Caki2 (cell line): ENCODE measurements around the gene PITPNB. TPM values are rescaled to one million over a fixed set of nuclear protein-coding genes. Genes with fewer than 3 reads are reported as not detected.

ENCODE experiments used
- DNase-seq: peaks from one replicate; pipeline ENCODE4 v3.0.0-alpha.2; 2015; ENCODE audit warnings: low read depth
- in situ Hi-C: cut with HindIII; loops from 2 replicates; pipeline ENCODE4 v1.10.0; 2016; ENCODE audit warnings: low sequenced_read_pairs, low pct_unique_long_range_greater_than_20kb, mixed read lengths
- total RNA-seq: library from RNA; depleted of rRNA; stranded (reverse); fragments of >200 nt; shearing (Covaris generic); gene quantifications from 2 replicates; pipeline ENCODE4 v1.2.3, GENCODE V29; 2014; ENCODE audit warnings: low replicate concordance

Gene PITPNB
- total RNA-seq, 1 experiment from 2014 or later, result 8.6 TPM

DNA sequence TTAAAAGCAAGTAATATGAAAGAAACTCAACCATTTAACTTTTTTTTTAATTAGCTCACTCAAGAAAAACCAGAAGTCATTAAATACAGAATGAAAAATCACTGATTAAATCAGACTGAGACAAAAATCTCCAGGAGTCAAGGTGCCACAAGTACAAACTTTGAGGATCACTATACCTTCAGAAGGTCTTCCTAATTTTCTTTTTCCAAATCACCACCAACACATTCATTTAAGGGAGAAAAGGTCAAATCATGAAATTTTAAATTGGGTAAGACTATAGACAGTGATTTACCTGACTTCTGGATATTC, 32.3 kb downstream of the PITPNB start:
- in situ Hi-C loops, result no loop called here
- DNase-seq, result no peak

DNA sequence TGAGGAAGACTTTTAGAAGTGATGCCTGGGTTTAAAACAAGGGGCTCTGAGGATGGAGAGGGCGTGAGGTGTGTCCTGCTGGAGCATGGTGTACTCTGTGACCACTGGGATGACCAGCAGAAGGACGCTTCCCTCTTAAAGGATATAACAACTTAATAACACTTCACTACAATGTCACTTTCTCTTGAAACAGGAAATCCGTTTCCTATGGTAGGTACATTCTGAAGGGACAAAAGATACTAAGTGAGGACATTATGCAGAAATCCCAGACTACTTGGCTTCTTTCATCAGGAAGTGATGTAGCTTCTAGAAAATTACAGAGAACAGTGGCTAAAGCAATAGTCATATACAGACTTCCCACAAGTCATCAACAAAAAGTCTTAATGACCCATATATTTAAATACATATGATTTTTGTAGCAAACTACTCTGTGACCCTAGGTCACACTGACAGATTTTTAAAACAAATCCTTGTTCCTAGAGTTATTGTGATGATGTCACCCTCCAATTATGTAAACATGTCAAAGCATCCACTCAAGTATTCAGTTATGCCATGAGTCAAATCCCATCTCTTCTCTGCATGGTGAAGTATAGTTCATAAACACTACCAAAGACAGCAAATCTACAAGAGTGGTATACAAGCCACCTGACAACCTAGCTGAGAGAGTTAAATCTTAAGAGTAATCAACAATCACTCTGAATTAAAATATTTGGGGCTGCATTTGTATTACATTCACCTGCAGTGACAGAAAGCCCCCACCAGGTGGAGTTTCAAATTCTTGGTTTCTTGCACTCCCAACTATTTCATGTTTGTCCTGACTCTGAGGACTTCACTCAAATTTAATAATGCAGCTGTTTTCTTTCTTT, 32.8 kb downstream of the PITPNB start:
- peak; percentile 55 for DNase-seq

DNA sequence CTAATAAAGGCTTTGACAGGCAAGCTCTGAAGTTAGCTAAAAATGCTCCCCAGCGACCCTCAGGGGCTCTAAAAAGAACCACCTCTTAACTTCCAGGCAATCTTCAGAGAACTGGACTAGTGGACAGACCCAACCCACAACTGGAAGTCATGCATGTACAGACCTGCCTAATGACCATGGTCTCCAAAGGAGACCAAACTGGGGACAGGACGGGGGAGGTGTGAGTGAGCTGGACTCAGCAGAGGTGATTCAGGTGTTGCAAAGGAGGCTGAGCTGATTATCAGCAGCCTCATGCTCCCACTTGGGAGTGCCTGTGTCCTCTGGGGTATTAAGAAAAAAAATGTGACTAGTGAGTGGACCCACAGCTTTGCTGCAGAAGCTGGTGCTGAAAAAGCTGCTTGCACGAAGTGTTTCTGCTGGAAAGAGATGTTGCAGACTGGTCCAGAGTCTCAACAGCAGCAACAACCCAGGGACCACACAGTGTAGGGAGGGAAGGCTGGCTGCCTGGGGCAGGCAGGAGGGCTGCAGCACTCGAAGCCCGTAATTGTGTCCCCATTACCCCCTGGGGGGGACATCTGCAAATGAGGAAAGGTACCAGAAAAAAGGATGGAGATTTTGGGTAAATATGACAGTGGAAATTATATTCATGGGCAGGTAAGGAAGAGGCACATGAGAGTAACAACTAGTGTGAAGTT, 35.3 kb downstream of the PITPNB start:
- in situ Hi-C loops, result no loop called here
- DNase-seq, result no peak

More for the DNA sequence above, 32.8 kb downstream of the PITPNB start:
- in situ Hi-C loops, result no loop called here

DNA sequence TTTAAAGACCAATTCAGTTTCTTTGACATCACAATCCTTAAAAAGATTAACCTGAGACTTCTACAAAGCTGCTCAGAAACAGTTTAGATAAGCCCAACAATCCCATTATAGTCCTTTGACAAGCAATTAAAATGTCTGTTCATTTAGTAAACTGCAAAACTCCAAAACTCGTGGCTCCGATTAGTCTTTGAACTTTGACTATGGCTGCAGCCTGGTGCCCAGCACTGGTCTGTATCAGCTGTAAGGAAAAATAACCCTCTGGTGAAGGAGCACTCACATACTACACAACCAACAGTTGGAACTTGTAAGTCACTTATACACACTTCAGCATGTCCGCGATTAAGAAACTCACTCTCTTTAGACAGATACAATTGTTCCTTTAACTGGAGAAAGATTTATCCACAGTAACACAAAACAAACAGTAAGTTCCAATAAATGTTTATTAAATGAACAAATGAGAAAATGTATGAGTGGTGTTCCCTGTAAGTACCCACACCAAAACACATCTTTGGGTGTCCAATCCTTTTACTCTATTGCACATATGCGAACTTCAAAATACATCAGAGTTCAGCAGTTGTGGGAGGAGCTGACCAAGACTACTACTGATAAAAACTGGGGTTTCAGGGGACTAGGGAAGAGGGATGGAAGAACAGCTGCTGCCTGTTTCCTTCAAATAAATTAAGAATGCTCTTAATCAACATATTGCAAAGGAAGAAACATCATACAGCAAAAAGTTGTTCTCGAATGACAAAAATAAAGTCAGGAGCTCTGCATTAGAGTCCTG, 36.4 kb downstream of the PITPNB start:
- no peak for DNase-seq
- in situ Hi-C loops, result no loop called here

DNA sequence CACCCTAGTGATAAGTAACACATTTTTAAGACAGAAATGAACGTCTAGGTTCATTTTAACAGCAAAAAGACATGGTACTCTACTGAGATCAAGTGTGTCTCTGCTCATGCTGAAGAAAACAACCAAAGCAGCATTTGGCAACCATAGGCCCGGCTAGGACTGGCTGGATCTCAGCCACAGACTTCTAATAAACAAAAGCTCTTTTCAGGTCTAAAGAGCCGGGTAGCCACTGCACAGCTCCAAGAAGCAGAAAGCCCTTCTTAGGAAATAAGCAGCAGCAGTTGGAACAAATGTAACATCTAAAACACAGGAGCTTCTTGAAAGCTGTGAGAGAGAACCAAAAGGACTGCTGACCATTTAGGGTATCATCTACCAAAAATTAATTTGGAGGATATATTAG, 37.6 kb downstream of the PITPNB start:
- DNase-seq, result no peak
- in situ Hi-C loops, result no loop called here

DNA sequence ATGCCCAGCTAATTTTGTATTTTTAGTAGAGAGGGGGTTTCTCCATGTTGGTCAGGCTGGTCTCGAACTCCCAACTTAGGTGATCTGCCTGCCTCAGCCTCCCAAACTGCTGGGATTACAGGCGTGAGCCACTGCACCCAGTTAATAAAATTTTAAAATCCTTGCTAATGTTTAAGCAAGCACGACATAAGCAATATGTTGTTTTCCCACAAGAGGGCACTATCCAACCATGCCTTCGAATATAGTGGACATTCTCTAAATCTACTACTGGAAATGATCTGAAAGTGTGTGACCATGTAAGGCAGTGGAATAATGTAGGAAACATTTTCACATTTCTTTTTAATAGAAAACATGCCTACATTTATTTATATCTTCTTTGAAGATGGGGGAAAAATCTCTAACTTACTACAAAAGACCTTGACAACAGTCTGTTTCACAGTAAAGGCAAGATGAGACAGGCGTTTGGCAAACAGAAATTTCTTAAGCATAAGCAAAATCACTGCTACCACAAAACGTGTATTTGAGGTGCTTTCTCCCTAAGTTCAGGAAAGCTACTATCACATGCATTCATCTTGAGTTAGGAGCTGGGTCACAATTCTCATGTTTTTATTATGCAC, 38.2 kb downstream of the PITPNB start:
- in situ Hi-C loops, result no loop called here
- peak; percentile 52 for DNase-seq

DNA sequence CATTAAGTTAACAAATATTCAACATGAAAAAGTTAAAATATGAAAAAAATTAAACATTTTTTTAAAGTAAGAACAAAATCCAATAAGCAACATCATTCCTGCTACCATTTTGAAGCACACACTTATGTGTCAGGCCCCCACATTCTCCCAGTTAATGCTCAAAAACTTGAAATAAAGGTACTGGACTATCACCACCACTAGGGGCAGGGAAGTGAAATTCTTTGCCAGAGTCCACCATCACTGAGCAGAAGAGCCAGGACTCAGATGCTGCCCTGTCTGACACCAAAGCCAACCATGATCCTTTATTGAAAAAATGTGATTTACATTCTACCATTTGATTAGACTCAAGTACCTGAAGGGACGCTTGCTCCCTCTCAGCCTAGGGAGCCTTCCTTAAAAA, 39.1 kb downstream of the PITPNB start:
- in situ Hi-C loops, result no loop called here
- DNase-seq, result peak; percentile 23

DNA sequence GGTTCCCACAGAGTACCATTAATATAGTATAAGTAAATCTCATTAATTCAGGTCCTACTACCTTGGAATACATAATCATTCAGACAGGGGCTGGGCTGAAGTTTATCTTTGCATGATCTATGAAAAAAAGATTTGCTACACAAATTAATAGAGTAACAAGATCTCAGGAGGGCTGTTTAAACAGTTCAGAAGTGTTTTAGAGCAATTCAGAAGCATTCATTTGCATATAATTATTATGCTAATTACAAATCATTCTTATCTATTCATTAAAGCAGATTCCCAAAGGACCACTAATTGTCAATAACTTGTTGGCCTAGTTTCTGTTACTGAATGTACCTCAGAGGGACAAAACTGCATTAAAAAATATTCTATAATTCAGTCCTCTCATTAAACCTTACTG, 40.5 kb downstream of the PITPNB start:
- in situ Hi-C loops, result no loop called here
- DNase-seq, result no peak

DNA sequence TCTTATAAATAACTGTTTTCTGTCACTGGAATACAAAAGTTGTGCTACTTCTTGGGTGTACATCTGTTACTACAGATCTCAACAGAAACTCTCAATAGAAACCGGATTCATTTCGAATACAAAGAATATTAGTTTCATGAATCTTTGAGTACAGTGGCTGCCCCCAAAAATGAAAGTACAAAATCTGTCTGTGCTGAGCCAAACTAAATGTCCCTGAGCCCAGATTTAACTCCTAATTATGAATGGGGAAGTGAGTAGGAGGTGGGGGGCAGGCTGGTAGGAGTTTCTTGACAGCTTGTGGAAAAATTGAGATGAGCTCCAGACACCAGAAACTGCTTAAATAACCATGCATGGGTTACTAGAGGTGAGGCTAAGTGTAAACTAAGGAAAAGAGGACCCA, 41.6 kb downstream of the PITPNB start:
- in situ Hi-C loops, result no loop called here
- DNase-seq, result no peak

DNA sequence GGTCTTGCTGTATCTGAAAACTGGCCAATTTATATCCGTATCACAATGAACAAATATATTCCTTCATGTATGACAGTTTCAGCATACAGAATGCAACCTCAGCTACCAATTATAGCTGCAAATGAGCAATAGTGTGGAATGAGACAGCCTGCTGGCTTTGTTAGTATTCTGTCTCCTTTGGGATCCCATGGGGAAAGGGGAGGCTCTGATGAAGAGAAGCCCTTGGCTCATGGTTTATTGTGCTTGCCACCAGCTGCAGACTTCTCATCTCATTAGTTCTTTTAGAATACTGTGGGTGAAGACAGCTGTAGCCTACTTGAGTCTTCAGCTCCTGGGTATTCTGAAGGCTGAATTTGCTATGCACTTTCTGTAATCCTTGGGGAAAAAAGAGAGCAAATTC, 42.4 kb downstream of the PITPNB start:
- DNase-seq, result no peak
- in situ Hi-C loops, result no loop called here

DNA sequence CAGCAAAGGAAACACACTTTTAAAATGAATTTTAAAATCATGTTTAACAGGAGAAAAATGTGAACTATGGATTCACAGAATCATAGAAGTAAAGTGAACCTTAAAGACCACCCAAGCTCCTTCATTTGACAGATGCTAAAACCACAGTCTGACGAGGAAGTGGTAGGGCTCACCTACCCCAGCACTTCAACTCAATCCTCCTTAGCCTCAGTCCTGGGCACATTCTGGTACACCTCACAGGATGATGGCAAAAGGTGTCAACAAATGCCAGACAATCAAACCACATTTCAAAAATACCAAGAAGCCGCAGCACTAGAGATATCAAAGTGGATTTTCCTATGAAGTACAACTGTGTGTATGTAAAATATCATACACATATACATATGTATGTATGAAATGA, 43.1 kb downstream of the PITPNB start:
- no peak for DNase-seq
- in situ Hi-C loops, result no loop called here

DNA sequence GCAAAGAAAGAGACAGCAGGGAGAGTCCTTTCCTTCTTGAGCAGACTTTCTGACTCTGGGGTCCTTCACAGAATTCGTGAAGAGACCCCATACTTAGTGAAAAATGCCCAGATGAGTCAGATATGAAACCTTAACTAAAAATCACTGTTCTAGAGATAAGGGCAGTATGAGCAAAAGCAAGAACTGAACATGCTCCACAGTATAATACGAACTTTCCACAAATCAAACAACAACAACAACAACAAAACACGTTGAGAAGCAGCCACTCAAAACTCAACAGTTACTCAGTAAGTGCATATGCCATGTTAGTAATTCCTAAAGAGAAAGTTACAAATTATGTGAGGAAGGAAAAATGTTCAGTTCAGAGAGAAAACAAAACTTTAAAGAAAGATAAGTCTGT, 44.3 kb downstream of the PITPNB start:
- no peak for DNase-seq
- in situ Hi-C loops, result no loop called here

DNA sequence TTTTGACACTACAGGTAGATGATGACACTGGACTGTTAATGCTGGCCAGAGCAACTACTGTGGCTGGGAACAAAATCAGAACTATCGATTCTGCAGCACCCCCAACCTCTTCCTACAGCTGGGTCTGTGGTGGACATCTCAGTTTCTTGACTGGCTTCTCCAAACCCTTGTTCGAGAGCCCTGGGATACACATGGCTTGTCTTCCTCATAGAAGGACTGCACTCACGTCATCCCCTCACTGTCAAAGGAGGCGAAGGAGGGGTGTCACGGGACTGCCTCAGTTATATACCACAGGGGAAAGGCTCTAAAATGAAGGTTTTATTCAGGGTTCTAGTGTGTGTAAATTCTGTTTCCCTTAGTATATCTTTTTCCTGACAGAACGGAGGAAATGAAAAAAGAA, 44.9 kb downstream of the PITPNB start:
- no peak for DNase-seq
- in situ Hi-C loops, result no loop called here

DNA sequence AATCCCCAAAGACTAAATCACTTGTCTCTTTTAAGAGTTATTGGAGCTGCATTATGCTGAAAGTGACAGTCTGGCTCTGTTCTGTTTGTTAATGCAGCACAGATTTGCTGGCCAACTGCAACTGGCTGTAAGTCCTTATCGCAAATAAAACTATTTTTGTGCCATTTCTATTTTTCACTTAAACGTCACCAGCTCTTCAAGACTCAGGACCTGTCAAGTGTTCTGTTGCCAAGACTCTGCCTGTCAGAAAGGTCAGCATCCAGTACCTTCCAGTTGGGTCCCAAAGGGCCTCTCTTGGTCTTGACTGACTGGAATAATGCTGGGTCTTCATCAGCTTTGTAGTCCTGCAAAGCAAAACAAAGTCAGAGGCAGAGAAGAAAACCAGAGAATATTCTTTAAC, 45.6 kb downstream of the PITPNB start:
- in situ Hi-C loops, result no loop called here
- DNase-seq, result no peak

DNA sequence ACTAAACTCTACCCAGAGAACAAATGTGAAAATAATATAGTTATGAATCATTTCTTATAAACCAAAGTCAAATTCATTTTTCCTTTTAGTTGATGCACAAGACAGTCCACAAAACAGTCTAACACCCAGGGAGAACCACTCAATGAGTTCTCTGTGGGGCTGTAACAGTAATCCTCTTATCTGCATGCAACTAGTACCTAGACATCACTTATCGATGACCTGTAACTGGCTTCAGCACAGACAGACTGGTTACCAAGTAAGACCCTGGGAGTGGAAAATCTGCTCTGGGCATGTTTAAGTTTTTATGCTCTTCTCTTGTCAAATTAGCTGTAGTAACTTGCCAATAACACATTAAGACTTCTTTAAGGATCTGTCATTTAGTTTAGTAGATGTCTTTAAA, 46.6 kb downstream of the PITPNB start:
- in situ Hi-C loops, result no loop called here
- no peak for DNase-seq

DNA sequence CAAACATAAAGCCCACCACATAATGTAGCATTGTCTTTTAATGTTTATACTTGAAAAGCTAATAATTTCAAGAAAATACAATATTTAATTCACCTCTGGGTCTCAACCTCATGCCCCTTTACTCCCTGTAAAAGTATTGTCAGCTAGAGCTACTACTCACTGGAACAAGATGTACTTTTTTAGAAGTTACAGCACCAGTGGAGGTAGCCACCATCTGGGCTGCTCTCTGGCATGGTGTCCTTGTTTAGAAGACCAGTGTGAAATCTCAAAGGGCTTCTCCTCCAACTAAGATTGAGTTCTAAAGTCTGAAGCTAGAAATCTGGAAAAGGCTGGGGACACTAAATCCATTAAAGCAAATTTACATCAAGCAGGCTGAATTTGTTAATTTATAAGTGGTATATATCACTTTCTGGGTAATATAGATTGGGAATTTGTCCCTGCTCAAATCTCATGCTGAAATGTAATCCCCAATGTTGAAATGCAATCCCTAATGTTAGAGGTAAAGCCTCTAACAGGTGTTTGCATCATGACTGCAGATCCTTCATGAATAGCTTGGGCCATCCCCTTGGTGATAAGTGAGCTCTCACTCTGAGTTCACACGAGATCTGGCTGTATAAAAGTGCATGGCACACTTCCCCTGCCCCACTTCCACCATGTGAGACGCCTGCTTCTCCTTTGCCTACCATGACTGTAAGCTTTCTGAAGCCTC, 47.6 kb downstream of the PITPNB start:
- in situ Hi-C loops, result no loop called here
- DNase-seq, result no peak

DNA sequence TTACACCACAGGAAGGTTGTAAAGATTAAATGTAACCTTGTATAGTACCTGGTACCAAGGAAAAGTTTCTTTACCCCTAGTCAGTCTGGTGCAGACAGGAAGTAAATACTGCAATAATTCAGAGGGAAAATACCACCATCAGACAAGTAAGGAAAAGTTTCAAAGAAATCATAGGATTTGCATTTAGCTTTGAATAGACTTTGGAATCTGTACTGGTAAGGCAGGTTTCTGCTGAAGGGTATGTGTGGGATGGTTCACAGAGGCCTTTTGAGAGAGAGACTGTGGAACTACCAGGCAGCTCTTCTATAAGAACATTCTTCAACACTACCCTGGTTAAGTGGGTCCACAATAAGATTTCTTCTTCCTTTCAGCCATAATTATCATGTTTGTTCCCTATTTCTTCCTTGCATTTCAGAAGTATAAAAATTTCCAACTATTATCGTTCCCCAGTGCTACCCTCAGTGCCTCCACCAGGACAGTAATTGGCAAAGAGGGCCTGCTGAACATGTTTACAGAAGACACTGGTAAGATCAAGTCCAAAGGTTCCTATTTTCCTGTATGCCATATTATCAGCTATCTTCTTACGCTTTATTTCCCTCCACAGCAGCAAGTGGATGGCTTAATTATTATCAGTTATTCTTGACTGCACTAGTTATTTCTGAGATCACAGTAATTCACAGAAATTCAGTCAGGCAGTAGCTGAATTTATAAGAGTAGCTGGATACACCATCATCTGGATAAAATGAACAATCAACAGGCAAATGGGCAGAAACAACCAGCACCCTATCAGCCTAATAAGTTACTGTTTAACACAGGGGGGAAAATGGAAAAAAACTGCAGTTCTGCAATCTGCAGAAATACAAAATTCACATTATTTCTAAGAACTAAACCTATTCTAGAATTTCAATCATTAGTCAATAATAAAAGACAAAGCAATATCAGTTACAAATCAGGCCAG, 48.5 kb downstream of the PITPNB start:
- in situ Hi-C loops, result no loop called here
- DNase-seq, result no peak
